Duodenal mucosa (tissue), 2 donors: ENCODE measurements around the gene C10orf143.
"Not testable (repeated sequence)": the region's sequence is repeated elsewhere in the genome, so short reads cannot be mapped to it uniquely, and the experiment has no call there.

ENCODE experiments used
- H3K27ac ChIP-seq: one replicate; pipeline ENCODE4 v1.7.0; 2013; ENCODE audit warnings: low read depth, low read length
- H3K27me3 ChIP-seq, 2 donors: one replicate each; pipeline ENCODE4 v1.7.0; 2013; ENCODE audit warnings: low read length in 2 of 2, control low read depth in 1 of 2; ENCODE audit not compliant: insufficient read depth in 2 of 2, control insufficient read depth in 1 of 2
- H3K36me3 ChIP-seq, 2 donors: one replicate each; pipeline ENCODE4 v1.7.0; 2013; ENCODE audit warnings: low read length in 2 of 2, control low read depth in 1 of 2; ENCODE audit not compliant: insufficient read depth in 2 of 2, control insufficient read depth in 1 of 2
- H3K4me1 ChIP-seq, 2 donors: one replicate each; pipeline ENCODE4 v1.7.0; 2013; ENCODE audit warnings: low read length in 2 of 2, control low read depth in 1 of 2; ENCODE audit not compliant: insufficient read depth in 2 of 2, control insufficient read depth in 1 of 2
- H3K4me3 ChIP-seq, 2 donors: one replicate each; pipeline ENCODE4 v1.7.0; 2013; ENCODE audit warnings: low read length in 2 of 2, low read depth in 1 of 2
- H3K9ac ChIP-seq, 2 donors: one replicate each; pipeline ENCODE4 v1.7.0; 2013; ENCODE audit warnings: low read length in 2 of 2, low read depth in 1 of 2
- H3K9me3 ChIP-seq, 2 donors: one replicate each; pipeline ENCODE4 v1.7.0; 2013; ENCODE audit warnings: low read length in 2 of 2, control low read depth in 1 of 2; ENCODE audit not compliant: control insufficient read depth in 1 of 2

Gene C10orf143

DNA sequence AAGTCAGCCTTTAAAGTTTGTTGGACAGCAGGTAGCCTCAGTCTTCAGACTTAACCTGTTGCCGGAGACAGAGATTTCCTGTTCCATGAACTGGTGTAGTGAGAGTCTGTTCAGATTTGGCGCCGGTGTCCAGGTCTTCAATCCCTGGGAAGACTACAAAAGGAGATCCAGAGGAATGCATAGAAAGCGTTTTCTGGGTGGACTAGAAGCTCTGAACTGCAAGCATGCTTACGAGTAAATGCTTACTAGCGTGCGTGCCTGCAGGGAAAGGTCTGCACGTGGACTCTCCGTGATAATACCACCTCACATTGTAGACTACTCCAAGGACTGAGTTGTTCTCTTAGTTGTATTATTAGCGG lies 26.4 kb upstream of the C10orf143 start:
- Histone ChIP-seq H3K4me1 (peaks cover 20 to 31% of the 10 kb centered on the region in 2 donors), H3K9me3 (no peaks in the 10 kb centered on the region), H3K9ac (peak overlapping the region; percentile 53 to 82), H3K36me3 (peaks cover 0 to 8% of the 10 kb centered on the region in 2 donors), H3K27me3 (no peaks in the 10 kb centered on the region), H3K27ac (no peak overlapping the region), H3K4me3 (peak overlapping the region; percentile 81 to 88)

DNA sequence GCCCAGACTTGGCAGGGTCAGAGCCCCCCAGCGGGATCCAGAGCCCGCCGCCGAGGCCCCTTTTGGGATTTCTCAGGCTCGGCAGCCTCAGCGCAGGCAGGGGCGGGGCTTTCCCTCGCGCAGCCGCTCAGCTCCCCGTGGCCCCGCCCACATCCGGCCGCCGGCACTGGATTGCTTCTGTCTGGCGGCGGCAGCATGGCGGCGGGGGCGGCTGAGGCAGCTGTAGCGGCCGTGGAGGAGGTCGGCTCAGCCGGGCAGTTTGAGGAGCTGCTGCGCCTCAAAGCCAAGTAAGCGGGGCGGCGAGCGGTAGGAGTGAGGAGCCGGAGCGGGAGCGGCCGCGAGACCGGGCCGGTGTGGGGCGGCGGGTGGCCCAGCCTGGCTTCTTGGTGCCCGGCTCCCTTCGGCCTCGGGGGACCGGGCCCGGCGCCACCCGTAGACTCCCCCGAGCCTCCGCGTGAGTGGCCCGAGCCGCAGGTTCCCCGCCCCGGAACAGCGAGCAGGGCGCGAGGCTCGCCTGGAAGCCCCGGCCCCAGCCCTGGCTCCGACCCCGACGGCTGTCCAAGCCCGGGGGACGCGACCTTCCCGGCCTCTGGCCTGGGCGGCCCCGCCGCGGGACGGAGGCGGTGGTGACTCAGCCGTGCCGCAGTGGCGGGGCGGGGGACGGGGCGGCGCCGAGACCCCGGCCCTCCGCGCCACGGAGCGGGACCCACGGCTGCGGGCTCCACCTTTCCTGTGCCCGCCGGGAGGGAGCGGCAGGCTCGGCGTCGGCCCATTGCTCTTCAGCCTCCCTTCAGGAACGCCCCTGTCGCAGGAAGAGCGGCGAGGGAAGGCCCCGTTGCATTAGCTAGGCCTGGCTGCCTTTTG lies 25.8 kb upstream of the C10orf143 start, which contains the start of gene GLRX3:
Gene GLRX3 (plus strand): TSS at position 166 of the 864 bp plus-strand sequence. CDS start 30 bp downstream, at position 196.
- Histone ChIP-seq H3K36me3 (peaks cover 0 to 4% of the 10 kb centered on the region in 2 donors), H3K27ac (peak within 1 kb of the TSS; percentile 56), H3K4me3 (peak within 1 kb of the TSS; percentile 81 to 88), H3K27me3 (no peaks in the 10 kb centered on the region), H3K9me3 (no peaks in the 10 kb centered on the region), H3K9ac (peak within 1 kb of the TSS; percentile 53 to 82), H3K4me1 (peaks cover 14 to 26% of the 10 kb centered on the region in 2 donors)

GRCh38 chr10:130135676-130136225 lies 25.1 kb upstream of the C10orf143 start:
- H3K27ac ChIP-seq = no peak overlapping the region
- H3K9me3 ChIP-seq = no peaks in the 10 kb centered on the region
- H3K9ac ChIP-seq = peak overlapping the region; percentile 53 to 82
- peak overlapping the region; percentile 81 to 88 for H3K4me3 ChIP-seq
- peaks cover 10 to 26% of the 10 kb centered on the region in 2 donors for H3K4me1 ChIP-seq
- peaks cover 0 to under 1% of the 10 kb centered on the region in 2 donors for H3K27me3 ChIP-seq
- peaks cover 0 to 4% of the 10 kb centered on the region in 2 donors for H3K36me3 ChIP-seq

DNA sequence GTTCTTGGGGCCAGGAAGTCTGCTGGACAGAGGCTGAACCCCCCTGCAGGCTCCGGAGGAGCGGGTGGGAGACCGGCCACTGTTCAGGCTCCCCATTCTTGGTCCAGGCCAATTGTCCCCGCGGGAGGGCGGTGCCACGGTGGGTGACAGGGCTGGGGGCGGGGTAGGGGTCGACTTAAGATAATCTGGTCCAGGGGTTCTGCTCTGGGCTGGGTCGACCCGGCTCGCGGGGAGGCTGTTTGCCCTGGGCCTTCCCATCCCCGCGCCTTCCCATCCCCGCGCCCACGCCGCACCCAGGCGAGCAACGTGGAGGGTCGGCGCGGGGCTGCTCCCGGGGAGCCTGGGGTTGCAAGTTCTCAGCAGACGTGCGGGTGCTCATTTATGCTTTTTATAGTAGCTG lies 18.3 kb upstream of the C10orf143 start:
- H3K36me3 ChIP-seq = no peaks in the 10 kb centered on the region
- H3K27ac ChIP-seq = no peak overlapping the region
- H3K9ac ChIP-seq = no peak overlapping the region
- no peak overlapping the region for H3K4me3 ChIP-seq
- peaks cover 2 to 26% of the 10 kb centered on the region in 2 donors for H3K27me3 ChIP-seq
- H3K4me1 ChIP-seq = no peaks in the 10 kb centered on the region
- H3K9me3 ChIP-seq = no peaks in the 10 kb centered on the region

- no peaks in the 10 kb centered on the region for H3K9me3 ChIP-seq
- H3K27ac ChIP-seq = no peak overlapping the region
- peaks cover 2 to 26% of the 10 kb centered on the region in 2 donors for H3K27me3 ChIP-seq
- no peak overlapping the region for H3K9ac ChIP-seq
- no peaks in the 10 kb centered on the region for H3K36me3 ChIP-seq
- no peaks in the 10 kb centered on the region for H3K4me1 ChIP-seq
- H3K4me3 ChIP-seq = no peak overlapping the region
Measured at GRCh38 chr10:130128062-130128781, 17.6 kb upstream of the C10orf143 start.

GRCh38 chr10:130127364-130128061 lies 16.9 kb upstream of the C10orf143 start:
- peaks cover 2 to 26% of the 10 kb centered on the region in 2 donors for H3K27me3 ChIP-seq
- H3K27ac ChIP-seq = no peak overlapping the region
- no peak overlapping the region for H3K9ac ChIP-seq
- no peaks in the 10 kb centered on the region for H3K36me3 ChIP-seq
- no peaks in the 10 kb centered on the region for H3K4me1 ChIP-seq
- H3K4me3 ChIP-seq = no peak overlapping the region
- no peaks in the 10 kb centered on the region for H3K9me3 ChIP-seq

DNA sequence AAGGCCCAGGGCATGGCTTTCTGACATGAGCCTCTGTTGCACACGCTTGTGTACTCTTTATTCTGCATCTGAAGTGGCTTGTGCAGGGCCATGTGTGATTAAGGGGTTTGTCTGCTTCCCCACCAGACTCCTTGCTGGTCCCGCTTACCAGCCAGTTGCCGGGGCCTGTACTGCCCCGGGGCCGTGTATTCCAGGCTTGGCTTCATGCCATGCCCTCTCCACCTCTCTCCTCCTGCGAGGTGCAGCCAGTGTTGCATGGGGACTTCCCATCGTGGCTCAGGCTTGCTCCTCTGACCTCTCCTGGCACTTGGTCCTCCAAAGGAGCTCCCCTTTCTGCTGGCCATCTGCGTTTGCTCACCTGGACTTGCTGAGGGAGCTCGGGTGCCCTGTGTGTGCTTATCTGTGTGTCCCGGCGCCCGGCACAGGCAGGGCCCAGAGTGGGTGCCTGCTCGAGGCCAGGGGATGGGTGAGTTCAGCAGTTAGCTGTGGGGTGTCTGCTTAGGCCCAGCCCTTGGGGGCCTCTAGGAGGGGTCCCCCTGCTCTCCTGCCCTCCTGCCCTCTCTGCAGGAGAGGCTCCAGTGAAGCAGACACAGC lies 11.0 kb upstream of the C10orf143 start:
- Histone ChIP-seq H3K27me3 (peaks cover 0 to 3% of the 10 kb centered on the region in 2 donors), H3K9ac (no peak overlapping the region), H3K4me3 (no peak overlapping the region), H3K4me1 (no peaks in the 10 kb centered on the region), H3K9me3 (peaks cover 0 to 5% of the 10 kb centered on the region in 2 donors), H3K27ac (no peak overlapping the region), H3K36me3 (no peaks in the 10 kb centered on the region)

- H3K4me3 ChIP-seq, H3K9ac ChIP-seq, H3K9me3 ChIP-seq, H3K27me3 ChIP-seq, H3K36me3 ChIP-seq, H3K27ac ChIP-seq, H3K4me1 ChIP-seq: not testable (repeated sequence)
Measured at GRCh38 chr10:130117535-130117934, 6.9 kb upstream of the C10orf143 start.

GRCh38 chr10:130116942-130117341 lies 6.3 kb upstream of the C10orf143 start:
- H3K36me3 ChIP-seq, H3K9me3 ChIP-seq, H3K9ac ChIP-seq, H3K27ac ChIP-seq, H3K4me3 ChIP-seq, H3K4me1 ChIP-seq, H3K27me3 ChIP-seq: not testable (repeated sequence)
